ENCODE measurements around the gene CCDC106.

CCDC106 gene

GRCh38 chr19:55605637-55606470 lies 42.2 kb upstream of the CCDC106 start, which contains the start of gene ZNF865:
ZNF865 (plus strand) TSS chr19:55605647; CDS start chr19:55613619, 7,972 bp downstream.
- peak; percentile 65 for TF ChIP-seq CTCF (IDR thresholded peaks at IDR 0.05)
- H3K9me3 Mint-ChIP-seq: peaks cover 6% of the 10 kb centered on the region
- peak within 1 kb of the TSS; percentile 98 for H3K27ac Mint-ChIP-seq
- DNase-seq: peak; percentile 79
- peaks cover 54% of the 10 kb centered on the region for H3K4me1 Mint-ChIP-seq
- H3K27me3 Mint-ChIP-seq (ENCODE audit: low read depth, poor library complexity): no peaks in the 10 kb centered on the region
- H3K4me3 Mint-ChIP-seq: peak within 1 kb of the TSS; percentile 95
- peaks cover 46% of the 10 kb centered on the region for H3K36me3 Mint-ChIP-seq (ENCODE audit: low read depth)

- peaks cover 49% of the 10 kb centered on the region for H3K36me3 Mint-ChIP-seq (ENCODE audit: low read depth)
- peaks cover 51% of the 10 kb centered on the region for H3K4me1 Mint-ChIP-seq
- no peak for TF ChIP-seq CTCF (IDR thresholded peaks at IDR 0.05)
- DNase-seq: no peak
- H3K27ac Mint-ChIP-seq: peak overlapping the region; percentile 98
- no peaks in the 10 kb centered on the region for H3K27me3 Mint-ChIP-seq (ENCODE audit: low read depth, poor library complexity)
- peaks cover 6% of the 10 kb centered on the region for H3K9me3 Mint-ChIP-seq
- peak overlapping the region; percentile 95 for H3K4me3 Mint-ChIP-seq
These were observed 41.6 kb upstream of the CCDC106 start for GRCh38 chr19:55606471-55606787.

GRCh38 chr19:55606817-55607216 lies 41.2 kb upstream of the CCDC106 start:
- Mint-ChIP-seq H3K9me3 (peaks cover 6% of the 10 kb centered on the region), H3K36me3 (ENCODE audit: low read depth) (peaks cover 49% of the 10 kb centered on the region), H3K27ac (peak overlapping the region; percentile 98), H3K27me3 (ENCODE audit: low read depth, poor library complexity) (no peaks in the 10 kb centered on the region), H3K4me3 (peak overlapping the region; percentile 95), H3K4me1 (peaks cover 47% of the 10 kb centered on the region)
- DNase-seq: no peak
- no peak for TF ChIP-seq CTCF (IDR thresholded peaks at IDR 0.05)

- TF ChIP-seq CTCF (IDR thresholded peaks at IDR 0.05): no peak
- Mint-ChIP-seq H3K4me1 (peaks cover 40% of the 10 kb centered on the region), H3K4me3 (no peak overlapping the region), H3K27me3 (ENCODE audit: low read depth, poor library complexity) (no peaks in the 10 kb centered on the region), H3K36me3 (ENCODE audit: low read depth) (peaks cover 54% of the 10 kb centered on the region), H3K9me3 (no peaks in the 10 kb centered on the region), H3K27ac (no peak overlapping the region)
- DNase-seq: no peak
These were observed 38.7 kb upstream of the CCDC106 start for GRCh38 chr19:55609326-55609725.

- H3K4me1 Mint-ChIP-seq: peaks cover 28% of the 10 kb centered on the region
- H3K4me3 Mint-ChIP-seq: no peak overlapping the region
- DNase-seq: no peak
- H3K9me3 Mint-ChIP-seq: no peaks in the 10 kb centered on the region
- H3K27ac Mint-ChIP-seq: peak overlapping the region; percentile 64
- no peaks in the 10 kb centered on the region for H3K27me3 Mint-ChIP-seq (ENCODE audit: low read depth, poor library complexity)
- peaks cover 54% of the 10 kb centered on the region for H3K36me3 Mint-ChIP-seq (ENCODE audit: low read depth)
- no peak for TF ChIP-seq CTCF (IDR thresholded peaks at IDR 0.05)
These were observed 36.6 kb upstream of the CCDC106 start for GRCh38 chr19:55611300-55611982.
